ENCODE data around the gene RTRAF. TPM values are rescaled to one million over a fixed set of nuclear protein-coding genes. Genes with fewer than 3 reads are reported as not detected.

Gene RTRAF
- polyA plus RNA-seq, 1 of the 3 experiments (the other 2 are of a cell fraction) = 43.6 TPM

- Histone ChIP-seq H3K27ac (ENCODE audit: low read depth in 2 of 2, low read length in 1 of 2) (no peak overlapping the region), H3K36me3 (replicated peaks in 1 of 2; ENCODE audit: control insufficient read depth in 1 of 2, insufficient read depth in 2 of 2, low read length in 1 of 2) (peaks cover 22 to 23% of the 10 kb centered on the region in 2 experiments), H3K4me3 (ENCODE audit: low read depth in 2 of 2, low read length in 1 of 2) (no peak overlapping the region), H3K9me3 (no peaks in the 10 kb centered on the region), H4K20me1 (ENCODE audit: insufficient read depth) (no peaks in the 10 kb centered on the region), H3K9me2 (no peaks in the 10 kb centered on the region), H3K4me1 (ENCODE audit: control insufficient read depth in 1 of 2, insufficient read depth in 2 of 2, low read depth in 1 of 2, low read length in 1 of 2) (no peaks in the 10 kb centered on the region), H3K4me2 (no peak overlapping the region), H3F3A (replicated peaks; ENCODE audit: insufficient read depth) (no peaks in the 10 kb centered on the region), H3K79me2 (ENCODE audit: insufficient read depth) (no peaks in the 10 kb centered on the region), H2AFZ (ENCODE audit: low read depth) (no peak overlapping the region), H3K27me3 (ENCODE audit: insufficient read depth) (no peaks in the 10 kb centered on the region), H3K9ac (no peak overlapping the region)
- 56% methylated on average over 2 of the region's 2 CpGs for WGBS (ENCODE audit: low lambda C conversion rate)
- ChIA-PET POLR2A (no interaction called here), CTCF (no interaction called here)
- DNase-seq = no peak
- TF ChIP-seq ELF1 (IDR thresholded peaks at IDR 0.05) = no peak
- no peak for TF ChIP-seq REST (IDR thresholded peaks at IDR 0.05; ENCODE audit: low read depth, low read length)
- TF ChIP-seq SMC3 (IDR thresholded peaks at IDR 0.05; ENCODE audit: low read depth, low read length) = no peak
- no peak for TF ChIP-seq TCF12 (IDR thresholded peaks at IDR 0.05)
- no peak for TF ChIP-seq IRF3 (IDR thresholded peaks at IDR 0.05; ENCODE audit: low read depth, low read length)
- no peak for TF ChIP-seq SIN3A (IDR thresholded peaks at IDR 0.05; ENCODE audit: borderline replicate concordance, low read depth, low read length)
- no peak for TF ChIP-seq POLR2AphosphoS5 (IDR thresholded peaks at IDR 0.05; ENCODE audit: low read depth, low read length)
- TF ChIP-seq FOSL2 (IDR thresholded peaks at IDR 0.05; ENCODE audit: borderline replicate concordance, low read depth) = no peak
- TF ChIP-seq NFIC (IDR thresholded peaks at IDR 0.05; ENCODE audit: borderline replicate concordance) = no peak
- TF ChIP-seq GABPA (IDR thresholded peaks at IDR 0.05; ENCODE audit: low read depth) = no peak
- TF ChIP-seq MAX (IDR thresholded peaks at IDR 0.05; ENCODE audit: low read depth) = no peak
- TF ChIP-seq MXI1 (IDR thresholded peaks at IDR 0.05; ENCODE audit: low read depth, low read length) = no peak
- no peak for TF ChIP-seq RFX5 (IDR thresholded peaks at IDR 0.05; ENCODE audit: low read length)
- no peak for TF ChIP-seq TAF1 (IDR thresholded peaks at IDR 0.05; ENCODE audit: borderline replicate concordance, low read depth, low read length)
- no peak for TF ChIP-seq RAD21 (IDR thresholded peaks at IDR 0.05; ENCODE audit: low read length)
- TF ChIP-seq RCOR1 (IDR thresholded peaks at IDR 0.05; ENCODE audit: low read length) = no peak
Observed at GRCh38 chr14:51950007-51950406, 39.3 kb upstream of the RTRAF start.

Data from SK-N-SH (cell line).